ENCODE results near the gene FUT8. TPM values are rescaled to one million over a fixed set of nuclear protein-coding genes. Genes with fewer than 3 reads are reported as not detected.

Gene FUT8
- total and polyA plus RNA-seq, 9 donors: 18.1 to 51.1 (median 27.4) TPM

GRCh38 chr14:65558363-65558762 lies 145.8 kb downstream of the FUT8 start:
- WGBS, 3 donors: 41 to 55% (median 49%) methylated on average over 2 of the region's 2 CpGs
- Histone ChIP-seq H3K27me3 (no peaks in the 10 kb centered on the region), H3K27ac (no peak overlapping the region), H3K4me3 (no peak overlapping the region), H3K9me3 (no peaks in the 10 kb centered on the region), H3K36me3 (no peaks in the 10 kb centered on the region), H3K4me1 (ENCODE audit: insufficient read depth) (peaks cover 1% of the 10 kb centered on the region)
- DNase-seq: no peak
- no peak for TF ChIP-seq EP300 (IDR thresholded peaks at IDR 0.05)
- no peak for TF ChIP-seq POLR2A (IDR thresholded peaks at IDR 0.05)
- TF ChIP-seq, protein P1, sequence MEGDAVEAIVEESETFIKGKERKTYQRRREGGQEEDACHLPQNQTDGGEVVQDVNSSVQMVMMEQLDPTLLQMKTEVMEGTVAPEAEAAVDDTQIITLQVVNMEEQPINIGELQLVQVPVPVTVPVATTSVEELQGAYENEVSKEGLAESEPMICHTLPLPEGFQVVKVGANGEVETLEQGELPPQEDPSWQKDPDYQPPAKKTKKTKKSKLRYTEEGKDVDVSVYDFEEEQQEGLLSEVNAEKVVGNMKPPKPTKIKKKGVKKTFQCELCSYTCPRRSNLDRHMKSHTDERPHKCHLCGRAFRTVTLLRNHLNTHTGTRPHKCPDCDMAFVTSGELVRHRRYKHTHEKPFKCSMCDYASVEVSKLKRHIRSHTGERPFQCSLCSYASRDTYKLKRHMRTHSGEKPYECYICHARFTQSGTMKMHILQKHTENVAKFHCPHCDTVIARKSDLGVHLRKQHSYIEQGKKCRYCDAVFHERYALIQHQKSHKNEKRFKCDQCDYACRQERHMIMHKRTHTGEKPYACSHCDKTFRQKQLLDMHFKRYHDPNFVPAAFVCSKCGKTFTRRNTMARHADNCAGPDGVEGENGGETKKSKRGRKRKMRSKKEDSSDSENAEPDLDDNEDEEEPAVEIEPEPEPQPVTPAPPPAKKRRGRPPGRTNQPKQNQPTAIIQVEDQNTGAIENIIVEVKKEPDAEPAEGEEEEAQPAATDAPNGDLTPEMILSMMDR (IDR thresholded peaks at IDR 0.05): no peak
- intact Hi-C loops (cut with DNase I): no loop called here

DNA sequence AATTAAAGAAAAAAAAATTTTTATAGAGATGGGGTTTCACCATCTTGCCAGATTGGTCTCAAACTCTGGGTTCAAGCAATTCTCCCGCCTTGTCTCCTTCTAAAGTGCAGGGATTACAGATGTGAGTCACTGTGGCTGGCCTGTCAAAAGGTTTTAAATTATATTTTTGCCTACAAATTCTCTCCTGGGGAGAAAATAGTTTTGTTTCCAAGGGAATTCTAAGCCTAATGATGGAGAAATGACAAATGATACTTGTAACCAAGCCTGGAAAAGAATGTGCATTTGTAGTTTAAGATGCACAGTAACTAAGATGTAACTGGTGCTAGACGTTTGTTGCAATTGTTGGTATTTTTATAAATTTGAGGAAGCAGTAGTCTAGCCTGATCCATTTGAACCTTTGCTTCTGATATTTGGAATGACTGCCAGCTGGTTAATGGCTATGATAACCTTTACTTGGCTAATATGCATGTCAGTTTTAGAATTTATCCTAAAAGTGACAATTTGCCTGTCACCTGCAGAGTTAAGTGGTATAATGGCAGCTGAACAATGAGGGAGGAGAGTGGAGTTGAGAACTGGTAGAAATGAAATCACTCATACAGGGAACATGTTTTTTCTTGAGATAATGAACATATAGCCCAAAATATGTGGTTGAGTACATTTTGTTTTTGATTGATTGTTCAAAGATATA lies 148.0 kb downstream of the FUT8 start:
- whole genome bisulfite sequencing, 3 donors: 72 to 78% (median 77%) methylated on average over 2 of the region's 2 CpGs

DNA sequence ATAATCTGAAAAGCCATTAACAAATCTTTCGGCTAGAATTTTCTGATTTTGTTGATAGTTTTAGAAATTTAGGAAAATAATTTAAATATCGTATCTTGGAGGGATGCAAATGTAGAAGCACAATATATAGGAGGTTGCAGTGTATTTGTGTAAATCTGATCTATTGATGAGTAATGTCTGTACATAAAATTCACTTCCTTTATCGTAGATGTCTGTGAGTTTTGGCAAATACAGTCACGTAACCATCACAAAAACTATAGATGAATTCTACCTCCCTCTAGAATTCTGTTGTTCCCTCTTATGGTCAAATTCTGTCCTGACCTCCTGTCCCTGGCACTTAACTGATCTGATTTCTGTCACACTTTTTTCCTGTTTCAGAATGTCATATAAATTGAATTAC lies 151.8 kb downstream of the FUT8 start:
- H3K4me1 ChIP-seq (ENCODE audit: insufficient read depth): no peaks in the 10 kb centered on the region
- H3K9me3 ChIP-seq: no peaks in the 10 kb centered on the region
- no peaks in the 10 kb centered on the region for H3K27me3 ChIP-seq
- intact Hi-C loops (cut with DNase I): no loop called here
- H3K4me3 ChIP-seq: no peak overlapping the region
- WGBS, 3 donors: 85 to 98% (median 98%) methylated on average over 4 of the region's 4 CpGs
- no peak overlapping the region for H3K27ac ChIP-seq
- no peaks in the 10 kb centered on the region for H3K36me3 ChIP-seq
- no peak for DNase-seq
- TF ChIP-seq EP300 (IDR thresholded peaks at IDR 0.05): no peak
- no peak for TF ChIP-seq POLR2A (IDR thresholded peaks at IDR 0.05)
- TF ChIP-seq, protein P1 (IDR thresholded peaks at IDR 0.05): no peak

More for the DNA sequence above, 148.0 kb downstream of the FUT8 start:
- H3K36me3 ChIP-seq: no peaks in the 10 kb centered on the region
- no peak for DNase-seq
- H3K27ac ChIP-seq: no peak overlapping the region
- intact Hi-C loops (cut with DNase I): no loop called here
- H3K9me3 ChIP-seq: no peaks in the 10 kb centered on the region
- TF ChIP-seq, protein P1 (IDR thresholded peaks at IDR 0.05): no peak
- no peak for TF ChIP-seq EP300 (IDR thresholded peaks at IDR 0.05)
- TF ChIP-seq POLR2A (IDR thresholded peaks at IDR 0.05): no peak
- peaks cover 1% of the 10 kb centered on the region for H3K4me1 ChIP-seq (ENCODE audit: insufficient read depth)
- no peak overlapping the region for H3K4me3 ChIP-seq
- no peaks in the 10 kb centered on the region for H3K27me3 ChIP-seq

GRCh38 chr14:65565948-65566347 lies 153.4 kb downstream of the FUT8 start:
- intact Hi-C loops (cut with DNase I): no loop called here
- no peak for DNase-seq
- Histone ChIP-seq H3K27me3 (no peaks in the 10 kb centered on the region), H3K36me3 (no peaks in the 10 kb centered on the region), H3K4me1 (ENCODE audit: insufficient read depth) (no peaks in the 10 kb centered on the region), H3K27ac (no peak overlapping the region), H3K4me3 (no peak overlapping the region), H3K9me3 (no peaks in the 10 kb centered on the region)
- TF ChIP-seq, protein P1 (IDR thresholded peaks at IDR 0.05): no peak
- no peak for TF ChIP-seq EP300 (IDR thresholded peaks at IDR 0.05)
- TF ChIP-seq POLR2A (IDR thresholded peaks at IDR 0.05): no peak
- WGBS, 3 donors: 81 to 94% (median 88%) methylated on average over 1 of the region's 1 CpG
